IPS-18c (cell line): ENCODE measurements around the gene ABR.

Experiments
- H3K4me3 ChIP-seq: 2 replicates; pipeline ENCODE4 v1.7.0; 2013; ENCODE audit warnings: low read depth, mild to moderate bottlenecking, low read length, moderate library complexity; ENCODE audit not compliant: insufficient read depth
- H3K9me3 ChIP-seq: one replicate; pipeline ENCODE4 v1.6.1; 2013; ENCODE audit warnings: mild to moderate bottlenecking, low read length, moderate library complexity; ENCODE audit not compliant: control insufficient read depth, insufficient read depth

ABR gene

GRCh38 chr17:1179818-1180742 lies at the start of gene ABR:
TSS of gene ABR (minus strand) at chr17:1179981. CDS start at chr17:1179727, 254 bp downstream.
- H3K9me3 ChIP-seq = peaks cover 6% of the 10 kb centered on the region
- peak within 1 kb of the TSS; percentile 76 for H3K4me3 ChIP-seq

DNA sequence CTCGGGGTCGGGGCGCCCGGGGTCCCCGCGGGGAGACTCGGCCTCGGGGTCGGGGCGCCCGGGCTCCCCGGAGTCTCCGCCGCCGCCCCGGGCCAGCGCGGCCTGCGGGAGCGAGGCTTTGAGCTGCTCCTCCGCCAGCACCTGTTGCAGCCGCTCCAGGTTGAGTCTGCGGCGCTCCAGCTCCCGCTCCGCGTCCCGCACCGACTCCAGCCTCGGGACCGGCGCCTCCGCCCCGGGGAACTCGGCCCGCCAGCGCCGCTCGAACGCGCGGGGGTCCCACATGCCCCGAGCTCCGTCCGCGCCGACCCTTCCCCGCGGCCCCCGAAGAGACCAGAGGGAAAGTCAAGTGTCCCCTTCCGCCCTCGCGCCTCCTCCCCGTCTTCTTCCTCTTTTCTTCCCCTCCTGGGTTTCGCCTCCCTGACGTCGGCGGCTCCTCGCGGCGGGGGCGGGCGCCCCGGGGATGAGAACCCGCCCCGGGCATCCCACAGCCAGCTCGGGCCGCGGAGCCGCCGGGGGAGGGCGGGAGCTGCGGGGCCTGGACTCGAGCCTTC lies 49.6 kb upstream of the ABR start:
- H3K4me3 ChIP-seq = peak overlapping the region; percentile 44; the same call in 1 of the 2 replicates

DNA sequence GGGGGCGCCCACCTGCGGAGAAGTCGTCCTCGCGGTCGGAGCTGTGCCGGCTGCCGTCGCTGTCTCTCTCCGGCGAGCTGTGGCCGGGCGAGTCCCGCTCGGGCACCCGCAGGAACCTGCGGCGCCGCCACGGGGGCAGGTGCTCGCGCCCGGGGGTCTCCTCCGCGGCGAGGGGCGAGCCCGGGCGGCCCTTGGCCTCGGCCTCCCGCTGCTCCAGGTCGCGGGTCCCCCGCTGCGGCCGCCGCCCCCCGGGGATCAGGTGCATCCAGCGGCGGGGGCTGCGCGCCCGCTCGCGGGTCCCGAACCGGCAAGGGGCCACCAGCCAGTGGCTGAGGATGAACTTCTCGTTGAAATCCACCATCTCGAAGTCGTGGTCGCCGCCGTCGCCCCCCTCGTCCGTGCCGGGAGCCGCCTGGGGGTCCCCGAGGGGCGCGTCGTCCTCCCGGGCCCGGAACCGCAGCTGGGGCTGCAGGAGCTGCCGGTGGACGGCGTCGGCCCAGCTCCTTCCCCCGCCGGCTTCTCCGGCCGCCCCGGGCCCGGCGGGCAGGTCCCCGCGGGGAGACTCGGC lies 49.1 kb upstream of the ABR start:
- Histone ChIP-seq H3K4me3 (peak overlapping the region; percentile 41; the same call in 1 of the 2 replicates), H3K9me3 (peaks cover 4% of the 10 kb centered on the region)

More for the DNA sequence above, 49.6 kb upstream of the ABR start:
- peaks cover 4% of the 10 kb centered on the region for H3K9me3 ChIP-seq

GRCh38 chr17:1227917-1228780 lies 48.4 kb upstream of the ABR start:
- peaks cover 4% of the 10 kb centered on the region for H3K9me3 ChIP-seq
- peak overlapping the region; percentile 31 for H3K4me3 ChIP-seq

GRCh38 chr17:1227365-1227764 lies 47.6 kb upstream of the ABR start:
- Histone ChIP-seq H3K4me3 (no peak overlapping the region), H3K9me3 (peaks cover 4% of the 10 kb centered on the region)

GRCh38 chr17:1226308-1226707 lies 46.5 kb upstream of the ABR start:
- peaks cover 4% of the 10 kb centered on the region for H3K9me3 ChIP-seq
- H3K4me3 ChIP-seq = no peak overlapping the region

GRCh38 chr17:1224330-1224729 lies 44.5 kb upstream of the ABR start:
- no peak overlapping the region for H3K4me3 ChIP-seq

GRCh38 chr17:1223662-1224061 lies 43.9 kb upstream of the ABR start:
- Histone ChIP-seq H3K9me3 (peaks cover 4% of the 10 kb centered on the region), H3K4me3 (no peak overlapping the region)

More at GRCh38 chr17:1224330-1224729, 44.5 kb upstream of the ABR start:
- peaks cover 4% of the 10 kb centered on the region for H3K9me3 ChIP-seq

- no peak overlapping the region for H3K4me3 ChIP-seq
- no peaks in the 10 kb centered on the region for H3K9me3 ChIP-seq
These were observed 42.5 kb upstream of the ABR start for GRCh38 chr17:1222321-1222720.

DNA sequence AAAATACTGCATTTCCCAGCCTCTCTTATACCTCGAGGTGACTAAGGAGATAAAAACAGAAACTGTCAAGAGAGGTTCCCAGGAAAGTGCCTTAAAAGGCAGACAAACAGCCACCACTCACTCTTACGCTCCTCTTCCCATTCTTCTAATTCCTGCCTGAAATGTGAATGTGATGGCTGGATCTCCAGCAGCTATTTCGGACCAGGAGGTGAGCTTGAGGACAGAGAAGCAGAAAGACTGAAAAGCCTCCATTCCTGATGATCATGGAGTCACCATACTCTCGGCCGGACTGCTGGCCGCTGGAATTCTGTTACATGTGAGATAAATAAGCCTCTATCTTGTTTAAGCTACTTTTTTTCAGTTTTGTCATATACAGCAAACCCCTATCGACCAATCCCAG lies 41.4 kb upstream of the ABR start:
- Histone ChIP-seq H3K4me3 (no peak overlapping the region), H3K9me3 (no peaks in the 10 kb centered on the region)

- Histone ChIP-seq H3K9me3 (no peaks in the 10 kb centered on the region), H3K4me3 (no peak overlapping the region)
These were observed 40.6 kb upstream of the ABR start for GRCh38 chr17:1220346-1220745.

GRCh38 chr17:1217089-1217385 lies 37.3 kb upstream of the ABR start:
- no peak overlapping the region for H3K4me3 ChIP-seq
- H3K9me3 ChIP-seq = no peaks in the 10 kb centered on the region

DNA sequence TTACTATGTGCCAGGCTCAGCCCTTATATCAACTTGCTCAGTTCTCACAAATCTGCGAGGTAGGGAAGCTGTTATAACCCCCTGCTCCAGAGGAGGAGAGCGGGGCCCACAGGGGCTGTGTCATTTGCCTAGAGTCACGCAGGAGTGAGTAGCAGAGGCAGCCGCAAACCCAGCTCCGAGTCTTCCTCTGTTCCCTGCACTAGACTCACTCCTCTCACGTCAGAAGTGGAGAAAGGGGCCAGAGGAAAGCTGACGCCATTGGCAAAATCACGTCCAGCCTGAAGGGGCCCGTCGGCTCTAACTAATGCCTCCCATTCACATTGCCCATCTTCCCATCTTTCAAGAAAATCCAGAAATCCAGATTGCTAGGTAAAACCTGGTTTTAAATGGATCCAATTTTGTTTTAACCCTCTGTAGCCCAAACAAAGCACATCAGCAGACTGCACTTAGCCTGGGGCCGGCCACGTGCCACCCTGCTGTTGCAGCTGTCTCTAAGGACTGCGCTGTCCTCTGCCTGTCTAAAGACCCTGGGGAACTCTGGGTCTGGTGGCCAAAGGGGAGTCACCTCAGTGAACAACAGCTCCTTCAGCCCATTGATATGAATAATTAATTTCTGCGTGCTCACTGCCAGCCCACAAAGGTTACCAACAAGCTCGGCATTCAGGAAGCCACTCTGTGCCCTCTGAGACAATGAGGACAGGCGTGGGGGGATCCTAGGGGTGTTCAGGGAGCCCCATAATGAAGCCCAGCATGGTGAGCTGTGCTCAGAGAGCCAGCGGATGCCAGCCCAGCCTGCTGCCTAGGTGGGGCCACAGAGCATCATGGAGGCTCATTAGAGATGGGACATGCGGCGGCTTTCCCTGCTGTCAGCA lies 36.7 kb upstream of the ABR start:
- Histone ChIP-seq H3K4me3 (no peak overlapping the region), H3K9me3 (no peaks in the 10 kb centered on the region)

DNA sequence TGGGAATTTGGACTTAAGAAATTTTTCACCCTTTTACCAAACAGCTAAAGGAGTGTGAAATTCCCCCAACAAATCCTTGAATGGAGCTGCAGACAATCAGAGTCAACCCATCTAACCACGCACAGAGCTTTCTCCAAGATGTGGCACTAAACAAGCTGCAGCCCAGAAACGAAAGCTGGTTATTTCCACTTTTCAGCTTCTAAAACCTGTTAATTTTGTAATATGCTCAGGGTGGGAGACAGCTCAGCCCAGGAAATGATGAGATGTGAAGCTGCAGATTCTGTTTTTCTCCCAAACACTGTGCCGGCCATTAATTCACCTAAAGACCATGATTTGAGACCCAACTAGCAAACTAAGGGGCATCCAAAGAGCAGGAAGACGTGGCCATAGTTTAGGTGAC lies 33.2 kb upstream of the ABR start:
- H3K4me3 ChIP-seq = no peak overlapping the region
- H3K9me3 ChIP-seq = no peaks in the 10 kb centered on the region

DNA sequence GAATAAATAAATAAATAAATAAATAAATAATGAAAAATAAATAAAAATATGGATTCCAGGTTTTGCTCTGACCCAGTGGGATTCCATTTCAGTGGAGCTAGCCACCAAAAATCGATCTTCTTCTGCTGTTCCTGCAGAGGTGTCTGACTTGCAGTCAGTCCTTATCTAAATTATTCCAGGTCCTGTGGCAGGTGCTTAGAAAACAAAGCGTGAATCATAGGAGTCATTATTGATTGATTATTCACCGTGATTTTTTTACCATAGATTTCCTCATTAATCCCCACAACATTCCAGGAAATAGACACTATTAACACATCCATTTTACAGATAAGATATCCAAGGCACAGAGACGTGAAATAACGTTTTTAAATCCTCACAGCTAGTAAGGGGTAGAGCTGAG lies 31.5 kb upstream of the ABR start:
- Histone ChIP-seq H3K4me3 (no peak overlapping the region), H3K9me3 (no peaks in the 10 kb centered on the region)

DNA sequence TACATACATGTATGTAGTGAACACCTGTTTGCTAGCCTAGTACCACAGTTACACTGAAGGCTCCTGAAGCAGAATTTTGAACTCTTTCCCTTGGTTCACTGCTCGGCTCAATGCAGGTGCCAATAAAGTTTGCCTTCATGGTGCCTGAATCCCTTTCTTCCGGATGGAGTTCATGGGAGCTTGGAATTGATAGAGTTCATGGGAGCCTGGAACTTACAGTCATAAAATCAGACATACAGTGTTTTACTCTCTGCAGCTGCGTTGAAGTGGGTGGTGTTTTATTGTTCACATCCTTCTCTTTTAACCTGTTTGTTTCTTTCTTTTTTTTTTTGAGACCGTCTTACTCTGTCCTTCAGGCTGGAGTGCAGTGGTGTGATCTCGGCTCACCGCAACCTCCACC lies 29.2 kb upstream of the ABR start:
- no peaks in the 10 kb centered on the region for H3K9me3 ChIP-seq

More for the DNA sequence above, 29.2 kb upstream of the ABR start:
- no peak overlapping the region for H3K4me3 ChIP-seq
